NCI-H345 (cell line): Measurements from ENCODE around the gene LTBP1.
A peak's percentile ranks its signal among the peaks of the same experiment; 100 is the strongest.
"Not testable (repeated sequence)": the region's sequence is repeated elsewhere in the genome, so short reads cannot be mapped to it uniquely, and the experiment has no call there.

Source experiments
- DNase-seq: peaks from one replicate; lab custom pipeline; 2025; lab: John Stamatoyannopoulos, UW

LTBP1 gene

GRCh38 chr2:33384599-33384961, 437.8 kb downstream of the LTBP1 start:
- DNase-seq = no peak

DNA sequence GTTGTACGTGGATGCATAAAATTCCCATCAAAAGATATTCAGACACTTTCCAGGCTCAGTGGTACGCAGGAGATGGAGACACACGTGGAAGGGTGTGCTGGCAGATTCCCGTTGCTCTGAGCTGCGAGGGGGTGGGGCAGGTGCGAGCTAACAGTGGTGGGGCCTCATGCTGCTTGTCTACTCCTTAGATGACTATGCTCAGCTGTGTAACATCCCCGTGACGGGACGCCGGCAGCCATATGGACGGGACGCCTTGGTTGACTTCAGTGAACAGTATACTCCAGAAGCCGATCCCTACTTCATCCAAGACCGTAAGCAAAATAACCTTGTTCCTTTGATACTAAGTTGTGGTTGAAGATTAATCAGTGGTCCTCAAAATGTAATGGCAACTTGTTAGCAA, 442.2 kb downstream of the LTBP1 start:
- no peak for DNase-seq

DNA sequence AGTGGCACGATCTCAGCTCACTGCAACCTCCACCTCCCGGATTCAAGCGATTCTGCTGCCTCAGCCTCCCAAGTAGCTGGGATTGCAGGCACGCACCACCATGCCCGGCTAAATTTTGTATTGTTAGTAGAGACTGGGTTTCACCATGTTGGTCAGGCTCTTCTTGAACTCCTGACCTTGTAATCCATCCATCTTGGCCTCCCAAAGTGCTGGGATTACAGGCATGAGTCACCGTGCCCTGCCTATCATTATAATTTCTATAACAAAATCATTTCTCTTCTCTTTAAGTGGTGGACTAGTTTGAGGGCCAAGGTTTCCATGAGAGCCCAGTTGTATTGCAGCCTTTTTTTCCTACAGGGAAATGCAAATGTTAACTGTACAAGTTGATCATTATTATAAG, 442.9 kb downstream of the LTBP1 start:
- not testable (repeated sequence) for DNase-seq

DNA sequence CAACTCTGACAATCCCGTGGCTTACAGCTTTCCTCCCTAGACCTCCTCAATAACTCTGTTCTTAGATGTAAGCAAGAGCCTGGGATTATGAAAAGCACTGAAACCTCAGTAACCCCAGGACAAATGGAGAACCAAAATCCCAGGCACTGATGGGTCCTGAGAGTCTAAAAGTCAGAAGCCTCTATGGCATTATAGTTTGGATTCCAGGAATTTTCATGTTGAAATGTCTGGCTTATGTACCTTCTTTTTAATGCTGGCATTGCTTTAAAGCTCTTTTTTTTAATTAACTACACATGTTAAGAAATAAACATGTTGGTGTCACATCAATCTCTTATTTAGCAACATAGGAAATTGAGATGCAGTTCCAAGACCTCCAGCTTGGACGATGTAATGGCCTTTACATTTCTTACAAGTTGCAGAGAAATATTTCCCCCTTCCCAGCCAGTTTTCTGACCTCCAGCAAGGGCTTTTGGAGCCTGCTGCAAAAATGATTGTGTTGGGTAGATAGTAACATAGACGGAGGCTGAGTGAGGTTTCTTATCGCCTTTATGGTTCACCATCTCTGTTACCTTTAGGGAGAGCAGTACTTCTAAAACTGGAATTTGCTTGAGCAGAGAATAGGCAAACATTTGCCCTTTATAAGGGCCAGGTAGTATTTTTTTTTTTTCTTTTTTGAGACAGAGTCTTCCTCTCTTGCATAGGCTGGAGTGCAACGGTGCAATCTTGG, 444.9 kb downstream of the LTBP1 start:
- DNase-seq = no peak

DNA sequence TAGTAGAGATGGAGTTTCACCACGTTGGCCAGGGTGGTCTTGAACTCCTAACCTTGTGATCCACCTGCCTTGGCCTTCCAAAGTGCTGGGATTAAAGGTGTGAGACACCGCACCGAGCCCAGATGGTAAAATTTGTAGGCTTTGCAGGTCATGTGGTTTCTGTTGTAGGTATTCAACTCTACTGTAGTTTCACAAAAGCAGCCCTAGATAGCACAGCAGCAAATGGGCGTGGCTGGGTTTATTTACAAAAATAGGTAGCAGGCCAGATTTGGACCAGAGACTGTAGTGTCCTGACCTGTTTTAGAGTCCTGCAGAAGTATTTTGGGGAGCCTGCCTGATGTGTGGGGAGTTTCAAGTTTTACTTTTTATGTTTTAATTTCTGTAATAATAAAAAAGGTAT, 445.6 kb downstream of the LTBP1 start:
- DNase-seq = no peak

DNA sequence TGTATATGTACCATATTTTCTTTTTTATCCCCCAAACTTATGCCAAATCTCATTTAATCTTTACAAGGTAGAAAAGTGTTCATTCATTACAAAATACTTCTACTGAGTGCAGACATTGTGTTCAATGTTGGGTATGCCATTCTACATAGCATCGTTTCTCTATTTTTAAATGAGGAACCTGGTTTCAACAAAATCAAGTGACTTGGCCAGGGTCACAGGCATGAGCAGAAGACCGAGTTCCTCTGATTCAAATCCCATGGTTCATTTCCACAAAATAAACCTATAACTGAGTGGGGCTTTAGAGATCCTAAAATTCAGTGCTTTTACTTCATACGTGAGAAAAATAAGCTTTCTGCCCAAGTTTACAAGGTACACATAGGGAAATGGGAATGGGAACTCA, 448.3 kb downstream of the LTBP1 start:
- no peak for DNase-seq

GRCh38 chr2:33395655-33396249, 449.0 kb downstream of the LTBP1 start:
- DNase-seq = no peak

GRCh38 chr2:33404321-33404720, 457.6 kb downstream of the LTBP1 start:
- no peak for DNase-seq

DNA sequence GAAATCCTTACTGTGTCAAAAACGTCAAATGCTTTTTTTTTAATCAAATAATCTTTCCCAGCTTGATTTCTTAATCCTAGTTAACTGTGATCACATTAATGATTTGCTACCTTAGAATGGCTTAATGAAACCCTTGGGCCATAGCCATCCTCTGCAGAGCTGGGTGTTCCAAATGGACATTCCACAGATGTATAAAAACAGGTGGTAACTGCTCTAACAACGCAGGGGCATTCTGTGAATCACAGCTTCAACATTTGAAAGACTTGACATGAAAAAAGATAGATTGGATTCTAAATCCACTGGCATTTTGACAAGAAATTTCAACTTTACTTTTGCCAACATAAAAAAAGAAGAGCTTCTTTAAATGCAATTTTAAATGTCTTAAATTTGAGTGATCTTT, 459.9 kb downstream of the LTBP1 start:
- DNase-seq = no peak

DNA sequence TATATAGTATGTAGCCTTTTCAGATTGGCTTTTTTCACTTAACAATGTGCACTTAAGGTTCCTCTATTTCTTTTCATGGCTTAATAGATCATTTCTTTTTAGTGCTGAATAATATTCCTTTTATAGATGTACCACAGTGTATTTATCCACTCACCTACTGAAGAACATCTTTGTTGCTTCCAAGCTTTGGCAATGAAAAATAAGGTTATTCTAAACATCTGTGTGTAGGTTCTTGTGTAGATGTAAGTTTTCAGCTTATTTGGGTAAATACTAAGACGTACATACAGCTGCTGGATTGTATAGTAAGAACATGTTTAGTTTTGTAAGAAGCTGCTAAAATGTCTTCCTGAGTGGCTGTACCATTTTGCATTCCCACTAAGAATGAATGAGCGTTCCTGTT, 461.4 kb downstream of the LTBP1 start:
- DNase-seq = no peak

DNA sequence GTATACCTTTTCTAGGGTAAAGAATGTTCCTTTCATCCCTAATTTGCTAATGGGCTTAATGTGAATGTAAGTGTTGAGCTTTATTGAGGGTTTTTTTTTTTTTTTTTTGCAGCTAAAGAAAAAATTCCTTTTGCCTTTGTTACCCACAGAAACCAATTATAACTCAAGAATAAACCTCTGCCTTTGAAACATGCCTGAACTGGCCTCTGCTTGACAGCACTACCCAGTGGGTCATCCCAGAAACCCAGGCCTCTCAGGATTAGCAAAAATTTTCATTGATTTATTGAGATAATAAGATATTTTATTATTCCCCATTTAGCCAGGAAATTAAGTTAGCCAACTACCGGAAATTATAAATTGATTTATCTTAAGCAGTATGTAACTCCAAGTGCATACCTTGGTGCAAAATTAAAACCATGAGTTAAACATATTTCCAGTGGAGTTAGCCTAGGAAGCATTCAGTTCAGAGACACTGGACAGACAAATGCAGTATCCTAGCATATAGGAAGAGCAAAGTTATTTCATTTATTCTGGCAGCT, 462.7 kb downstream of the LTBP1 start:
- no peak for DNase-seq

GRCh38 chr2:33411765-33412164, 465.0 kb downstream of the LTBP1 start:
- DNase-seq = no peak

GRCh38 chr2:33412920-33413319, 466.2 kb downstream of the LTBP1 start:
- DNase-seq = no peak

GRCh38 chr2:33419581-33420200, 472.9 kb downstream of the LTBP1 start:
- no peak for DNase-seq

GRCh38 chr2:33420726-33421125, 474.0 kb downstream of the LTBP1 start:
- no peak for DNase-seq

DNA sequence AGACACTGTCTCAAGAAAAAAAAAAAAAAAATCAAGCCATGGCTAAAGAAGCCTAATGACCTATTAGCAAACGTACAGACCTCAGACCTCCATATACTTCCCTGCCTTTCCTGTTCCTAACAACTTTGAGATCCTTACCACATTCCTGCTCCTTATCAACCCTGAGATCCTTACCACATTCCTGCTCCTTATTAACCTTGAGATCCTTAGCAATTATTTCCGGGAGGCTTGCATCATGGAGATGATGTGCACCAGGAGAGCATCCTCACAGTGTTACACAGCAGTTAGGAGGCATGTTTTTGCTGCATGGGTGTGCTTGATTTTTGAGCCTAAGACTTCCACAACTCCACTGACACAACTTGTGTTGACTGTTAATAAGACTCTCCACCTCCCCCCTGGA, 475.1 kb downstream of the LTBP1 start:
- DNase-seq = no peak

DNA sequence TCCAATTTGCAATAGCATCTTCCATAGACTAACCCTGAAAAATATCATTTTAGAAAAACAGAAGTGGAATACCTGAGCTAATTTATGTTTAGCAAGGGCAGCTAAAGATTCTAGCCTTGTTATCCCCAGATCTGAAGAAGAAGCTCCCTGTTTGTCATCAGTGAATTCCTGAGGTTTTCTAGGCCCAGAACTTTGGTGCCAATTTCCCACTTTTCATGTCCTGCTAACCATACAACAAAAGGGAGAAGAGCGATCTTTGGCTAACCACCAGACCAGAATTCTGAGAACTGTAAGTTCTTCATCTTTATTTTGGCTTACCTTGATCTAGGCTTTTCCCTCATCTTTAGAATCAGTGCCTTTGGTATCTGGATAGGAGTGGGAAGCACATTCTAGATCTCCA, 478.4 kb downstream of the LTBP1 start:
- DNase-seq = no peak

- no peak for DNase-seq
Measured at GRCh38 chr2:33425586-33426031, 478.9 kb downstream of the LTBP1 start.

DNA sequence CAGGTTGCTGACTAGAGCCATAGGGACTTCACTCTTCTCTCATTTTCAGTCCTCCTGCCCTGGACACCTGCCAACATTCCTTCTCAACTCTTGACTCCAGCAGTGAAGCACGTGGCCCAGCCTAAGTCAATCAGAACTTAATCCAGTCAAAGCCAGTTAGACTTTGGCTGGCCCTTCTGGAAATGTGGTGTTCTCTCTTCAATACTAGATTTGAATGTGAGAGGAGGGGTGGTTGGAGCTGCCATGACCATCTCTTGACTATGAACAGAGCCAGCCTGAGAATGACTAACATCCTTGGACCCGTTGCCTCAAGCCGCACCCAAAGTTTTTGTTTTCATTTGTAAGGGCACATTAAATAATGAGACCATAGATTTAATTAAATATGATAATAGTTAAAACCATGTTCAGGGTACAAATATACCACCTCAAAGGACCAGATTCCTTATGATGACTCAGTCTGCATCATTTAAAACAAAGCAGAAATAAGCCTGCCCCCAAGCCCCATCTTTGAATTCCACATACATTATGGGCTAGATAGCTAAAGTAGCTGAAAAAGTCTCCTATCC, 480.0 kb downstream of the LTBP1 start:
- DNase-seq = peak; percentile 35

DNA sequence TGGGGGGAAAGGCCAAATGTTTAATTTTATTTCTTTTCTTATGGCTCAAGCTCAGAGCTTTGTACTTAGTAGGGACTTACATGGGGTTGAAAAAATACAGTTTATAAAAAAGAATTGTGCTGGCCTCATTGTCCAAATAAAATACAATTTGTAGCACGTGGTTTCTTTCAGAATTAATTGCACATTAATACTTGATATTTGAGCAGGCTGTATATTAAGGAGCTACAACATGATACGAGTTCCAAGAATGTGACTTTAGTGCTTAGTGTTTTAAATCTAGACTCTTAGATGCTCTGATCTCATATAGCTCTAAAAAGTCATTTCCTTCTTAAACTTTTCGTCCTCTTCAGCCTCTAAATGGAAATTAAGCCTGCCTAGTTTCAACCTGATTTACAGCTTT, 483.3 kb downstream of the LTBP1 start:
- no peak for DNase-seq

GRCh38 chr2:33430856-33431255, 484.1 kb downstream of the LTBP1 start:
- no peak for DNase-seq

GRCh38 chr2:33432871-33433270, 486.1 kb downstream of the LTBP1 start:
- no peak for DNase-seq
